Stimulated activated naive CD8-positive, alpha-beta T cell treated with anti-CD3 and anti-CD28 coated beads, Interleukin-15, amount 100 ng/mL, for 72 hours (primary cell): ENCODE data around the gene TCERG1L.

Source experiments
- ATAC-seq: fragments of 150-1000 bp; cut with Tn5 transposase; 2 replicates; pipeline ENCODE4 v1.10.0; 2021; ENCODE audit warnings: mild to moderate bottlenecking, moderate library complexity
- DNase-seq, 2 donors: peaks; one replicate each; pipeline ENCODE4 v3.0.0; 2021 to 2022
- H3K27ac Mint-ChIP-seq, 2 donors: one replicate each; pipeline ENCODE4 v1.8.0; 2022; ENCODE audit warnings: mild to moderate bottlenecking in 2 of 2, mixed read lengths in 2 of 2, moderate library complexity in 2 of 2
- H3K27me3 Mint-ChIP-seq: one replicate; pipeline ENCODE4 v1.8.0; 2022; ENCODE audit warnings: mixed read lengths
- H3K4me1 Mint-ChIP-seq: one replicate; pipeline ENCODE4 v1.8.0; 2022; ENCODE audit warnings: mild to moderate bottlenecking, mixed read lengths
- H3K4me3 Mint-ChIP-seq, 2 donors: one replicate each; pipeline ENCODE4 v1.8.0; 2022; ENCODE audit warnings: mild to moderate bottlenecking in 2 of 2, mixed read lengths in 2 of 2, moderate library complexity in 1 of 2
- H3K9me3 Mint-ChIP-seq, 2 donors: one replicate each; pipeline ENCODE4 v1.8.0; 2022; ENCODE audit warnings: mixed read lengths in 2 of 2

TCERG1L gene

DNA sequence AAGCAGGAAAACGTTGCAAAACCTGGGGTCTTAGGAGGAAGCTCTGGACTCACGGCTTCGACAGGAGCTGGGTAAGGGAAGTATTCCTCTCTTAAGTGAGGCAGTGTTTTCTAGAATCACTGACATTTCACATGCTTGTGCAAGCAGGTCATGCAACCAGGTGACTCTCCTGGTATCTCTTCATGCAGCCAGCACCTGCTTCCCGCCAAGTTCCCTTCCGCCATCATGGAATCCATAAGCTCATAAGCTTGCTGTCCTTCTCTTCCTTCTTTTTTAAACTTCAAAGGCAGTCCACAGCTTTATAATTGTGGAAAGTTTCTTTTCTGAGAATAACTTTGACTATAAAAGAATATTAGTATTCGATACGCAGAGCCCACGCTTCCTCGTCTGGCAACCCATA, 256.1 kb downstream of the TCERG1L start:
- Mint-ChIP-seq H3K4me3 (no peak overlapping the region), H3K27ac (no peak overlapping the region)

DNA sequence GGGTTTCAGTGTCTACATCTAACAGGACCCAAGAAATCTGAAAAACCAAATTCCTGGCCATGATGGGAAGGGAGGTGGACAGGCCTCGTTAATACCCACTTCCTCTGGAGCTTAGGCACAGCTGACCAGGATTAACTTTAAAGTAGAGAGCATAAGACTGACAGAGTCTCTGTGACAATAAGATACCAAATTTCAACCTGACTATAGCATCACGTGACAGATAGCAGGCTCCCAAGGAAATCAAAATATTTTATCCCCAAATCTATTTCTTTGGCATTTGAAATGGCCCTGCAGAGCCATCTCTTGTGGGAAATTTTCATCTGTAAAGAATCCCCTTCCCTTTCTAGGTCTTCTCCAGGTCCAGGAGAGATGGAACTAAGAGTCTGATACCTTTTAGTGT, 258.3 kb downstream of the TCERG1L start:
- Mint-ChIP-seq H3K9me3 (peaks cover 0 to 13% of the 10 kb centered on the region in 2 donors), H3K4me1 (no peaks in the 10 kb centered on the region), H3K27ac (no peak overlapping the region), H3K27me3 (no peaks in the 10 kb centered on the region), H3K4me3 (no peak overlapping the region)
- ATAC-seq (no peak), DNase-seq (no peak)

More for the DNA sequence above, 256.1 kb downstream of the TCERG1L start:
- H3K9me3 Mint-ChIP-seq, result peaks cover 0 to 9% of the 10 kb centered on the region in 2 donors
- DNase-seq, result no peak
- no peaks in the 10 kb centered on the region for H3K27me3 Mint-ChIP-seq
- H3K4me1 Mint-ChIP-seq, result no peaks in the 10 kb centered on the region
- no peak for ATAC-seq

DNA sequence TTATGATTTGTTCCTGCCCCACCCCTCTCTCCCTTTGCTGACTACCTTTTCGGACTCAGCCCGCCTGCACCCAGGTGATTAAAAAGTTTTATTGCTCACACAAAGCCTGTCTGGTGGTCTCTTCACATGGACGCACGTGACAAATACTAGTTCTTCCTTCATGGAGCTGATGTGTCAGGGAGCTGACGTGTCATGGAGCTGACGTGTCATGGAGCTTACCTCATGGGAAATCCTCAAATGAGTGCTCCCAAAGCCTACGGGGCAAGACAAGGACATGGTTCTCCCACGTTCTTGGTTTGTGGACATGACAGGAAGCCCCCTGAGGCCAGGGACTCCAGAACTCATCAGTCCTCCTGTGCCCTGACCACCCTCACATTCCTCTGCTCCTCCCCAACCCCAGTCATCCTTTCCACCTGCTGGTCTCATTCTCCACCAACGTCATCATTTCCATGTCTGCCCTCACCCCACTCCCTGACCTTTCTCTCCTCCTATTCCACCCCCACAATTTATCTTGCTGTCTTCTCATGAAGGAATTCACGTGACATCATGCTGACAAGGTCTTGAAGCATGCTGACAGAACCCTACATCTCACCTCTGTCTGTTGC, 261.3 kb downstream of the TCERG1L start:
- DNase-seq (no peak), ATAC-seq (no peak)
- H3K27me3 Mint-ChIP-seq, result no peaks in the 10 kb centered on the region
- peaks cover 0 to 13% of the 10 kb centered on the region in 2 donors for H3K9me3 Mint-ChIP-seq
- H3K4me1 Mint-ChIP-seq, result no peaks in the 10 kb centered on the region
- no peak overlapping the region for H3K4me3 Mint-ChIP-seq
- H3K27ac Mint-ChIP-seq, result no peak overlapping the region

DNA sequence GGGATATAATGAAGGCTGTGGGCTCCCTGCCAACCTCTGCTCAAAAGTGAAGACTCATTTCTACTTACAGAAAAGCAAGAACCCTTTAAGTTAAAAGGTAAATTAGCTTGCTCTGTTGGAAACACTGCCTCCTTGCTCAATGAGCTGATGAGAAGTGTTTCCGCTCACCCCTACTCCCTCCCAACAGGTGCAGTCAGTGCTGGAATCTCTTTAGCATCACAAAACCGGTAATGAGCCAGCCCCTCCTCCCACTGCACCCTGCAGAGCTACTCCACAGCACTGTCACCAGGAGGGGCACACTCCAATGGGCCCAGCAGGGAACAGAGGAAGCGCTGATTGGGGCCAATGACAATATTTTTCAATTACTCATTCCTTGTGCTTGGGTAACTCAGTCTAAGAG, 262.5 kb downstream of the TCERG1L start:
- DNase-seq, result no peak
- ATAC-seq, result no peak
- H3K4me1 Mint-ChIP-seq, result no peaks in the 10 kb centered on the region
- no peak overlapping the region for H3K27ac Mint-ChIP-seq
- no peak overlapping the region for H3K4me3 Mint-ChIP-seq
- no peaks in the 10 kb centered on the region for H3K27me3 Mint-ChIP-seq
- peaks cover 0 to 13% of the 10 kb centered on the region in 2 donors for H3K9me3 Mint-ChIP-seq

DNA sequence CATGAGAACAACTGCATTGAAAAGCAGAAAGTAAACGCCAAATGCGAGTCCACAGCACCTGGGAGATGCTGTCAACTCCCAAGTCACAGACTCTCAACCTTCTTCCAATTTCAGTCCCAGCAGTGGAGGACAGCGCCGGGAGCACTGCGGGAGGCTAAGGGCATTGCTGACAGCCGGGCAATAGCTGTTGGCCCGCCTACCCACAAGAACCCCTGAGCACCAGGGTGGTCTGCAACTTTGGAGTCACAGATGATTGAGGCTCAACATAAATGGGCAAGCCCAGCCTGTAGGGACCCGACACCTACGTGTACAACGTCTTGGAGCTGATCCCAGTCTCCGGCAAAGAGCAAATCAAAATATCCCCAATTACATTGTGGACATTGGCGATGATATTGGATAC, 262.9 kb downstream of the TCERG1L start:
- Mint-ChIP-seq H3K27ac (no peak overlapping the region), H3K9me3 (peaks cover 0 to 13% of the 10 kb centered on the region in 2 donors), H3K27me3 (no peaks in the 10 kb centered on the region), H3K4me1 (no peaks in the 10 kb centered on the region), H3K4me3 (no peak overlapping the region)
- ATAC-seq (no peak), DNase-seq (no peak)

DNA sequence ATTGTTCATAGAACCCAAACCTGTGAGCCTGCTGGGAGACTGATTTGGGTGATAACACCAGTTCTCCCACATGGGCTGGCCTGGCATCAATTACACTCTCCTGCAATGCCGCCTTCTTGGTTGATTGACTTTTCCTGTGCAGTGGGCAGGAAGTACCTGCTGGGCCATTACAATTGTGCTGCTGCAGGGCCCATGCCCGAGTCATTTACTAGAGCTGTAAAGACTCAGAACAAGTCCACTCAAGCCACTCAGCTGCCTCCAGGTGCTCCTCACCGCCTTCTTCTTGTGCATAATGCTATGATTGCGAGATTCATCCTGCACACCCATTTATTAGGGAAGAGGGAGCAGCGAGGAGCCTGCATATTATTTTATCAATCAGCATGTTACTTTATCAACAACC, 264.0 kb downstream of the TCERG1L start:
- no peaks in the 10 kb centered on the region for H3K27me3 Mint-ChIP-seq
- no peaks in the 10 kb centered on the region for H3K4me1 Mint-ChIP-seq
- DNase-seq (no peak), ATAC-seq (no peak)
- H3K4me3 Mint-ChIP-seq, result no peak overlapping the region
- H3K9me3 Mint-ChIP-seq, result peaks cover 0 to 13% of the 10 kb centered on the region in 2 donors
- H3K27ac Mint-ChIP-seq, result no peak overlapping the region

DNA sequence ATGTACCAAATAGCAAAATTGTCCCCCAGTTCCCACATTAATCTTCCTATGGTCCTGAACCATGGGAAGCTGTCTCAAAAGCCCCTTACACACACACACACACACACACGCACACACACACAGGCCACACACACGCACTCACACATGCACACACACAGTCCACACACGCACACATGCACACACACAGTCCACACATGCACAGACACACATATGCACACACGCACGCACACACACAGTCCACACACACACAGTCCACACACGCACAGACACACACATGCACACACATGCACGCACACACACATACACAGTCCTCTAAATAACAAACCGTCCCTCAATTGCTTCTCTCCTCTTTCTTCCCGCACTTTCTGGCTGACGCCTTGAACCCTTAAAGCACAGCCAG, 265.3 kb downstream of the TCERG1L start:
- ATAC-seq, result no peak
- H3K4me1 Mint-ChIP-seq, result no peaks in the 10 kb centered on the region

DNA sequence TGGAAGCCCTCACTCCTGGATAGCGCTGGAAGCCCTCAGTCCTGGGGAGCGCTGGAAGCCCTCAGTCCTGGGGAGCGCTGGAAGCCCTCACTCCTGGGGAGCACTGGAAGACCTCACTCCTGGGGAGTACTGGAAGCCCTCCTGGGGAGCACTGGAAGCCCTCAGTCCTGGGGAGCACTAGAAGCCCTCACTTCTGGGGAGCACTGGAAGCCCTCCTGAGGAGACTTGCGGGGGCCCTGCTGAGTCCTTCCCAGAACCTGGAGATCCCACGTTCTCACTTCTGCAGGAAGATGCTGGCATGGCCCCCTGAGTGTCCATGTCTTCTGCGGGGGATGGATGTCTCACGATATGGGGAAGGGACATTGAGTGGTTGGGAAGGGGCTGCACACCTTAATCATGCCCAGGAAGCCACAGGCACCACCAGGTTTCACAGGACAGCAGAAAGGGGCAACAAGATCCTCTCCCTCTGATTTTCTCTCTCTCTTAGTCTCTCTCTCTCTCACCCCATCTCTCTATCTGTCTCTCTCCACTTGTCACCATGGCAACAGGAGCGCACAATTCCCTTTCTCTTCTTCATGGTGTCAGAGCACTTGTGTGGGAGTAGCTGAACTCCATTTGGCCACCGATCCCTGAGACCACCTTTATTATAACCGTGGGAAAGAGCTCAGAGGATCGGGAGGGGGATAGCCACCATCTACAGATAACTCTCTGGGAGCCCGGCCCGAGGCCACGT, 267.0 kb downstream of the TCERG1L start:
- no peaks in the 10 kb centered on the region for H3K27me3 Mint-ChIP-seq
- H3K4me1 Mint-ChIP-seq, result no peaks in the 10 kb centered on the region
- DNase-seq, result no peak
- no peak overlapping the region for H3K4me3 Mint-ChIP-seq
- H3K27ac Mint-ChIP-seq, result no peak overlapping the region
- no peak for ATAC-seq
- no peaks in the 10 kb centered on the region for H3K9me3 Mint-ChIP-seq

More for the DNA sequence above, 265.3 kb downstream of the TCERG1L start:
- Mint-ChIP-seq H3K9me3 (peaks cover 0 to 11% of the 10 kb centered on the region in 2 donors), H3K27ac (no peak overlapping the region), H3K4me3 (no peak overlapping the region), H3K27me3 (no peaks in the 10 kb centered on the region)
- no peak for DNase-seq

DNA sequence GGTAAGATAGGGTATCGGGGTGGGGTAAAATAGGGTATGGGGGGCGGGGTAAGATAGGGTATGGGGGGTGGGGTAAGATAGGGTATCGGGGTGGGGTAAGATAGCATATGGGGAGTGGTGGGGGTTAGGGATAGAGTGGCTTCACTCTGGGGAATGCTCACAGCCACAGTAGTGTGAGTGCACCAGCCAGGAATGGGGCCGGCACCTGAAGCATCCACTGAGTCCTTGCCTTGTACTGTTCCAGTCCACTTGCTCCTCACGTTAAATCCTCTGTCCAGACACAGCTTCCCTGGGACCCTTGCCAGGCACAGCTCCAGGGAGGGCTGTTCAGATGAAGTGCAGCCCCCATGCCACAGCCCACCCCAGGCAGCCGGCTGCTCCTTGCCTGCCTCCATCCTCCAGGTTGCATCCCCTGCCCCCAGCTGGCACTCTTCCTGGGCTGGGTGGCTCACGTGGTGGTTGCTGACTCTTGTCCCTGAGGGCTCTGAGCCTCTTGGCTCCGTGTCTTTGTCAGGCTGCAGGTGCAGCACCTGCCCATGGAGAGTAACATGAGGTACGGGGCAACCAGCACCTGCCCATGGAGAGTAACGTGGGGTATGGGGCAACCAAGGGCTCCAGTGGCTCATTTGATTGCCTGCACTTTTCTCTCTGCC, 268.4 kb downstream of the TCERG1L start:
- Mint-ChIP-seq H3K9me3 (no peaks in the 10 kb centered on the region), H3K27ac (no peak overlapping the region), H3K4me3 (no peak overlapping the region), H3K27me3 (no peaks in the 10 kb centered on the region), H3K4me1 (no peaks in the 10 kb centered on the region)
- peak; percentile 43 for ATAC-seq
- DNase-seq, result no peak
